ENCODE data around the gene ZNF559.
"Not testable (repeated sequence)": the region's sequence is repeated elsewhere in the genome, so short reads cannot be mapped to it uniquely, and the experiment has no call there.

Gene ZNF559

GRCh38 chr19:9309139-9309973, 14.6 kb upstream of the ZNF559 start, which contains the start of gene ZNF699:
Gene ZNF699, minus strand, starts transcription at chr19:9309838. Its CDS starts 4,719 bp downstream, at chr19:9305119.
- H3K27ac ChIP-seq: peak within 1 kb of the TSS; percentile 65
- TF ChIP-seq, protein P1, sequence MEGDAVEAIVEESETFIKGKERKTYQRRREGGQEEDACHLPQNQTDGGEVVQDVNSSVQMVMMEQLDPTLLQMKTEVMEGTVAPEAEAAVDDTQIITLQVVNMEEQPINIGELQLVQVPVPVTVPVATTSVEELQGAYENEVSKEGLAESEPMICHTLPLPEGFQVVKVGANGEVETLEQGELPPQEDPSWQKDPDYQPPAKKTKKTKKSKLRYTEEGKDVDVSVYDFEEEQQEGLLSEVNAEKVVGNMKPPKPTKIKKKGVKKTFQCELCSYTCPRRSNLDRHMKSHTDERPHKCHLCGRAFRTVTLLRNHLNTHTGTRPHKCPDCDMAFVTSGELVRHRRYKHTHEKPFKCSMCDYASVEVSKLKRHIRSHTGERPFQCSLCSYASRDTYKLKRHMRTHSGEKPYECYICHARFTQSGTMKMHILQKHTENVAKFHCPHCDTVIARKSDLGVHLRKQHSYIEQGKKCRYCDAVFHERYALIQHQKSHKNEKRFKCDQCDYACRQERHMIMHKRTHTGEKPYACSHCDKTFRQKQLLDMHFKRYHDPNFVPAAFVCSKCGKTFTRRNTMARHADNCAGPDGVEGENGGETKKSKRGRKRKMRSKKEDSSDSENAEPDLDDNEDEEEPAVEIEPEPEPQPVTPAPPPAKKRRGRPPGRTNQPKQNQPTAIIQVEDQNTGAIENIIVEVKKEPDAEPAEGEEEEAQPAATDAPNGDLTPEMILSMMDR (conservative IDR thresholded peaks at IDR 0.05): no peak

DNA sequence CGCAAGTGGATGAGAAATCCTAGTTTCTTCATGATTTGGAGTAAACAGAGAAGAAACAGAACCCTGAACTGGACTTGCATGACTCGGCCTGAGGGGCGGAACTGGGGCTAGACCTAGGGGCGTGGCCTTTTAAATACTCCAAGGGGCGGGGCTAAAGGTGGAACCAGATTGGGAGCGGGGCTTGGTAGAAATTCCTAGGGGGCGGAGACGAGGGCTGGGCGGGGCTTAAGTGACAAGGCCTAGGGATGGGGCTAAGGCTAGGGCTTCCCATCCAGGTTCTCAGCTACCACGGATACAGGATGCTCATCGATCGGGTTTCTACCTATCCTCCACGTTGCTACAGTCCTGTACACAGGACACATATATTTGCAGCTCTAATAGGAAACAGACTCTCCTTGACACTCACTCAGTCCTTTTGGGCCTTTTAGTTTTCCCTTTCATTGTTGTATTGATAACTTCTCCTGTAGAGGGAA, 14.0 kb upstream of the ZNF559 start:
- TF ChIP-seq, protein P1 (conservative IDR thresholded peaks at IDR 0.05): no peak
- H3K27ac ChIP-seq: peak overlapping the region; percentile 65

DNA sequence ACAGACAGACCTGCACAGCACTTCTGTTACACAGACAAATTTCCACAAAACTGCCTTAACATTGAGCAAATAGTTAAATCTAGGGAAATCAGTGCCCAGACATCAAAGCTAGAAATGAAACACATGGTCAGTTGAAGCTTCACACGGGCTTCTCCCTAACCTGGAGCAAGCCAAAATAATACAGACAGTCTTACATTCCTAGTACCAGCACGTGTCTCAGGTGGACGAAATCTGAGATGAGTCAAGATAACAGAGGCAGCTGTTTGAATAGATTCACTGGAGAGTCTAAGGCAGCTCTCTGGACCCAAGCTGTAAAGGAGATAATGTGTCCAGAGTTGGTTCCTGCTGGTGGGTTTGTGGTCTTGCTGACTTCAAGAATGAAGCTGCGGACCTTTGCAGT, 10.2 kb upstream of the ZNF559 start:
- TF ChIP-seq, protein P1 (conservative IDR thresholded peaks at IDR 0.05): no peak
- H3K27ac ChIP-seq: no peak overlapping the region

DNA sequence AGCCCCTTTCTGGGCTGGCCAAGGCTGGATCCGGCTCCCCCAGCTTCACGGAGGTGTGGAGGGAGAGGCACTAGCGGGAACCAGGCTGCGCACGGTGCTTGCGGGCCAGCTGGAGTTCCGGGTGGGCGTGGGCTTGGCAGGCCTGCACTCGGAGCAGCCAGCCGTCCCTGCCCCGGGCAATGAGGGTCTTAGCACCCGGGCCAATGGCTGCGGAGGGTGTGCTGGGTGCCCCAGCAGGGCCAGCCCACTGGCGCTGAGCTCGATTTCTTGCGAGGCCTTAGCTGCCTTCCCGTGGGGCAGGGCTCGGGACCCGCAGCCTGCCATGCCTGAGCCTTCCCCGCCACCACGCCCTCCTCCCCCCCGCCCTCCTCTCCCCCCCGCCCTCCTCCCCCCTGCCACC, 2.6 kb upstream of the ZNF559 start:
- H3K27ac ChIP-seq: no peak overlapping the region
- TF ChIP-seq, protein P1 (conservative IDR thresholded peaks at IDR 0.05): no peak

DNA sequence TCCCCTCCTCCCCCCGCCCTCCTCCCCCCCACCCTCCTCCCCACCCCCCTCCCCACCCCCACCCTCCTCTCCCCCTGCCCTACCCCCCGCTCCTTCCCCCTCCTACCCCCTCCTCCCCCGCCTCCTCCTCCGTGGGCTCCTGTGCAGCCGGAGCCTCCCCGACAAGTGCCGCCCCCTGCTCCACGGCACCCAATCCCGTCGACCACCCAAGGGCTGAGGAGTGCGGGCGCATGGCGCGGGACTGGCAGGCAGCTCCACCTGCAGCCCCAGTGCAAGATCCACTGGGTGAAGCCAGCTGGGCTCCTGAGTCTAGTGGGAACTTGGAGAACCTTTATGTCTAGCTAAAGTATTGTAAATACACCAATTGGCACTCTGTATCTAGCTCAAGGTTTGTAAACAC, 2.2 kb upstream of the ZNF559 start:
- H3K27ac ChIP-seq: not testable (repeated sequence)

- H3K27ac ChIP-seq: not testable (repeated sequence)
These were observed 1.8 kb upstream of the ZNF559 start for GRCh38 chr19:9322201-9322600.

DNA sequence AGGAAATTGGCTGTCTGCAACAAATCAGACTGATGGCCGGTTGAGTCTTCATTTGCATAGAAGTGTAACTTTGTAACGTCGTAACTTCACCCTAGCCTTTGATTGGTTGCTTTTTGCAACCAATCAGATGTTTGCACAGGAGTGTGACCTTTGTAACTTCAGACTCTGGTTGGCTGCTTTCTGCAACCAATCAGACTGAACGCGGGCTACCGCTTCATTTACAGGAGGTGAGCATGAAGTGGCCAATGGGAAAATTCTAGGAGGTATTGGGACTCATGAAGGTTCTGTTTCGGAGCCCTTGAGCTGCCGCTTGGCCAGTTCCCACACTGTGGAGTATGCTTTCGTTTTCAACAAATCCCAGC, 441 bp upstream of the ZNF559 start:
- H3K27ac ChIP-seq: peak overlapping the region; percentile 78

DNA sequence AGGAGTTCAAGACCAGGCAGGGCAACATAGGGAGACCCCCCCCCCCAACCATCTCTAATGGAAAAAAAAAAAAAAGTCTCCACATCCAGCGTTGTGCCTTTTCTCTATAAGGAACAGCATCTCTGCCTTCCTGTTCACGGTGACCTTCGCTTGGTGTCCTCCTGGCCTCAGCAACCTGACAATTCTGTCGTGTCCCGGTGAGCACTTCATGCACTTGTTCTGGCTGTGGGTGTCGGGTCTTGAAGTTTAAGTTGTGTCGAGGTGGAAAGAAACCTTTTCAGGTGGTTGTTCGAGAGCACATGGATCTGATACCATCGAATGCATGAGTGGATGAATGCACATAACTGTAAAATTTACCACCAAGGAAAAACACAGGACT, 594 bp downstream of the ZNF559 start:
- TF ChIP-seq, protein P1 (conservative IDR thresholded peaks at IDR 0.05): no peak
- H3K27ac ChIP-seq: peak overlapping the region; percentile 78

More for the DNA sequence above, 441 bp upstream of the ZNF559 start:
- TF ChIP-seq, protein P1 (conservative IDR thresholded peaks at IDR 0.05): no peak
